Uterus (tissue), 4 donors: ENCODE results near the gene ARSB. TPM values are rescaled to one million over a fixed set of nuclear protein-coding genes. Genes with fewer than 3 reads are reported as not detected.

Experiments
- DNase-seq, 2 donors: peaks; one replicate each; pipeline ENCODE4 v3.0.0-alpha.2; 2019 to 2020
- H3K27ac ChIP-seq, 2 donors: fragments of 200-600 bp; sonication (generic); 1 replicate in 1 of 2; 2 replicates in 1 of 2; pipeline ENCODE4 v1.5.1; 2016 to 2018
- H3K27me3 ChIP-seq, 2 donors: fragments of 200-600 bp; sonication (generic); one replicate each; pipeline ENCODE4 v1.5.1; 2018 to 2019; ENCODE audit warnings: control low read depth in 1 of 2
- H3K36me3 ChIP-seq, 2 donors: fragments of 200-600 bp; sonication (generic); one replicate each; pipeline ENCODE4 v1.5.1; 2019; ENCODE audit warnings: control low read depth in 1 of 2
- H3K4me1 ChIP-seq, 2 donors: fragments of 200-600 bp; sonication (generic); one replicate each; pipeline ENCODE4 v1.5.1; 2018 to 2019; ENCODE audit warnings: control low read depth in 1 of 2
- H3K4me3 ChIP-seq, 2 donors: fragments of 200-600 bp; sonication (generic); 1 replicate in 1 of 2; 2 replicates in 1 of 2; pipeline ENCODE4 v1.5.1; 2018 to 2019; ENCODE audit warnings: mild to moderate bottlenecking in 1 of 2
- H3K9me3 ChIP-seq, 2 donors: fragments of 200-600 bp; sonication (generic); one replicate each; pipeline ENCODE4 v1.5.1; 2019; ENCODE audit warnings: control low read depth in 1 of 2
- POLR2A ChIP-seq, 2 donors: fragments of 450-650 bp; IDR thresholded peaks; one replicate each; pipeline ENCODE4 v1.6.1; 2016; ENCODE audit warnings: antibody characterized with exemption in 2 of 2, mild to moderate bottlenecking in 1 of 2, moderate library complexity in 1 of 2
- intact Hi-C: fragments of 100-400 bp; cut with DNase I; formaldehyde crosslinking; loops from one replicate; pipeline ENCODE4 v1.15.1; 2023; ENCODE audit warnings: low total_unique reads
- total RNA-seq, 4 donors: library from RNA; depleted of rRNA in 3 of 4; stranded (reverse); fragments of >200 nt in 3 of 4; gene quantifications; one replicate each; pipeline versions ENCODE4 v1.1.0 to v1.2.4, GENCODE V29; 2014 to 2023
- TF ChIP-seq, protein P1 (sequence below), 4 experiments: fragments of 200-600 bp in 2 of 4; fragments of 450-650 bp in 2 of 4; sonication (generic) in 2 of 4; IDR thresholded peaks; one replicate each; pipeline ENCODE4 v1.5.1; 2016 to 2019; ENCODE audit warnings: antibody characterized with exemption in 4 of 4, mild to moderate bottlenecking in 2 of 4, moderate library complexity in 1 of 4
- donor health status: DM: yes; HTN: yes; CAD: no.

Gene ARSB
- total RNA-seq, 4 donors from 2014 or later = 10.0 to 22.7 (median 15.1) TPM

DNA sequence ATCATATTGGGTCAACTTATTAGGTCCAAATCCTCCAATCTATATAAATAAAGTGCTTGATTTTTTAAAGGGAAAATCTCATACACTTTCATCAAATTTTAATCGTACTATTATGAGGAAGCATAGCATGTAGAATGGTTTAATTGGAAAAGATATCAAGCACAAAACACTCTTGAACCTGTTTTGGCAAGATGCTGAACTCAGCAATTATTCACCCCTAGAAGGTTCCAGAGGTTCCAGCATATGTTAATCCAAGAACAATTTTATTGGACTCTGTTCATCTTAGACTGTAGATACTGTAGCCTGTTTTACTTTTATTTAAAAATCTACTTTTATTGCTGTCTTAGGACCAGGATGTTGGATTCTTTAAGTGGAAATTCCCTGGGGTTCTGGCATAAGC, 244.1 kb downstream of the ARSB start:
- intact Hi-C loops = no loop called here
- no peak for TF ChIP-seq POLR2A (IDR thresholded peaks at IDR 0.05)
- TF ChIP-seq, protein P1, sequence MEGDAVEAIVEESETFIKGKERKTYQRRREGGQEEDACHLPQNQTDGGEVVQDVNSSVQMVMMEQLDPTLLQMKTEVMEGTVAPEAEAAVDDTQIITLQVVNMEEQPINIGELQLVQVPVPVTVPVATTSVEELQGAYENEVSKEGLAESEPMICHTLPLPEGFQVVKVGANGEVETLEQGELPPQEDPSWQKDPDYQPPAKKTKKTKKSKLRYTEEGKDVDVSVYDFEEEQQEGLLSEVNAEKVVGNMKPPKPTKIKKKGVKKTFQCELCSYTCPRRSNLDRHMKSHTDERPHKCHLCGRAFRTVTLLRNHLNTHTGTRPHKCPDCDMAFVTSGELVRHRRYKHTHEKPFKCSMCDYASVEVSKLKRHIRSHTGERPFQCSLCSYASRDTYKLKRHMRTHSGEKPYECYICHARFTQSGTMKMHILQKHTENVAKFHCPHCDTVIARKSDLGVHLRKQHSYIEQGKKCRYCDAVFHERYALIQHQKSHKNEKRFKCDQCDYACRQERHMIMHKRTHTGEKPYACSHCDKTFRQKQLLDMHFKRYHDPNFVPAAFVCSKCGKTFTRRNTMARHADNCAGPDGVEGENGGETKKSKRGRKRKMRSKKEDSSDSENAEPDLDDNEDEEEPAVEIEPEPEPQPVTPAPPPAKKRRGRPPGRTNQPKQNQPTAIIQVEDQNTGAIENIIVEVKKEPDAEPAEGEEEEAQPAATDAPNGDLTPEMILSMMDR (IDR thresholded peaks at IDR 0.05) = no peak
- DNase-seq = no peak

DNA sequence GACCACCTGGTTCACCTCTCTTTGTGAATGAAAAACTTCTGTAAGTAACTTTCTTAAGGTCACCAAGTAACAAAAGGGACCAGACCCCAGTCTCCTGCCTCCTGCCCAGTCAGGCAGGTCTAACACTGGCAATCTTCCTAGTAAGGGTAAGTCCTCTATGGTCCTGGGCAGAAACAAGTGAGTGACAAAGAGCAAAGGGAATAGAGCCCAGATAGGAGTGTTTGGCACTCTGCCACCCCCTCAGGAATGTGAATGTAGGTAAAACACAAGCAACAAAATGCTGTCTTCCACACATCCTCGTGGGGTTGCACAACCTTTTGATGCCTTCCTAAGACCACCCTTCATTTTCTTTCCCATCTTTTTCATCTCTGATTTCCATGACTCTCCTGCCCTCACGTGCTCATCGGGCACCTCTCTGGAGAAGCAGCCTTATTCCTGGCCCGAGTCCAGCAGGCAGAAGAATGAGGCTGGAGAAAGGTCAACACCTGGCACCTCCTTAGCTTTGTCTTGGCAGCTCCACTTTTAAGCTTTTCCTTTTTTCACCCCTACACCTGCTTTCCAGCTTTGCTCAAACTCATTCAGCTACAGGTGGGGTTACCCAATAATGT, 246.3 kb downstream of the ARSB start:
- Histone ChIP-seq H3K27me3 (no peaks in the 10 kb centered on the region), H3K36me3 (no peaks in the 10 kb centered on the region), H3K4me1 (no peaks in the 10 kb centered on the region), H3K27ac (no peak overlapping the region), H3K9me3 (no peaks in the 10 kb centered on the region), H3K4me3 (no peak overlapping the region)
- TF ChIP-seq, protein P1 (IDR thresholded peaks at IDR 0.05) = no peak
- TF ChIP-seq POLR2A (IDR thresholded peaks at IDR 0.05) = no peak
- intact Hi-C loops = no loop called here
- no peak for DNase-seq

More for the DNA sequence above, 244.1 kb downstream of the ARSB start:
- no peak overlapping the region for H3K27ac ChIP-seq
- no peaks in the 10 kb centered on the region for H3K27me3 ChIP-seq
- no peaks in the 10 kb centered on the region for H3K9me3 ChIP-seq
- H3K4me3 ChIP-seq = no peak overlapping the region
- H3K36me3 ChIP-seq = no peaks in the 10 kb centered on the region
- H3K4me1 ChIP-seq = peaks cover 0 to 7% of the 10 kb centered on the region in 2 donors

DNA sequence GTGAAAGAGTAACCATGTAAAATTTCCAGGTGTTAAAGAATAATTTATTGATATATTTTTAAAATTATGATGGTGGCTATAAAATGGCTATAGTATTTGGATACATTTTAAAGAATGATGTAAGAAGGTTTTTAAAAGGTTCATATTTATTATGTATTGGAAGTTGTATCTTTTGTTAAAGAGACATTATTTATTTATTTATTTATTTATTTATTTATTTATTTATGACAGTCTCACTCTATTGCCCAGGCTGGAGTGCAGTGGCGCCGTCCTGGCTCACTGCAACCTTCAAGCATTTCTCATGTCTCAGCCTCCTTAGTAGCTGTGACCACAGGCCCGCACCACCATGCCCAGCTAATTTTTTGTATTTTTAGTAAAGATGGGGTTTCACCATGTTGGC, 247.0 kb downstream of the ARSB start:
- Histone ChIP-seq H3K9me3 (no peaks in the 10 kb centered on the region), H3K27ac (no peak overlapping the region), H3K27me3 (no peaks in the 10 kb centered on the region), H3K4me3 (no peak overlapping the region), H3K36me3 (no peaks in the 10 kb centered on the region), H3K4me1 (no peaks in the 10 kb centered on the region)
- intact Hi-C loops = no loop called here
- DNase-seq = no peak
- no peak for TF ChIP-seq POLR2A (IDR thresholded peaks at IDR 0.05)

DNA sequence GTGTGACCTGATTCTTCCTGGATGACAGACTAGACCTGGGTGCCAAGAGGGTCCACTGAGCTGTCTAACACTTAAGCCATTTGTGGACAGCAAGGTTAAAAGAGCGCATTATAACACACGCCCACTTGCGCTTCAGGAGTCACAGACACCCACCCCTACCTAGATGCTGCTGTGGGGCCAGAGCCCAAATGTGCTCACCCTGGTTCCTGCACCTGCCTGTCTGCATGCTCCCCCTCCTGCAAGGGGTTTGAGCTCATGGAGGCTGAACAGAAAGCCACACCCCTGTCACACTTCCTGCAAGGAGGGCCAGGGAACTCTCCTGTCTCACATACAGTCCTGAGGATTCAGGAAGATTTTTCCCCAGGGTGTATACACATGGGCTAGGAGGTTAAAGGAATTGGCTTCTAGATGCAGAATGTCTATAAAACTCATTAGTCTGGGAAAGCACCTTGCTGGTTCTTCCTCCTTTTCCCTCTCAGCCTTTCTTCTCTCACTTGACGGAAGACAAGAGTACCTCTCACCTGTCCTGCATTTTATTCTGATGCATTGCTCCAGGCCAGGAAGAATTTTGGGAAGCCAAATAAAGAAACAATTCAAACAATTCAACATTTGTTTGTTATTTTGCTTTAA, 249.2 kb downstream of the ARSB start:
- no peaks in the 10 kb centered on the region for H3K27me3 ChIP-seq
- intact Hi-C loops = no loop called here
- no peak overlapping the region for H3K27ac ChIP-seq
- H3K36me3 ChIP-seq = no peaks in the 10 kb centered on the region
- TF ChIP-seq, protein P1 (IDR thresholded peaks at IDR 0.05) = no peak
- TF ChIP-seq POLR2A (IDR thresholded peaks at IDR 0.05) = no peak
- H3K9me3 ChIP-seq = no peaks in the 10 kb centered on the region
- no peaks in the 10 kb centered on the region for H3K4me1 ChIP-seq
- DNase-seq = no peak
- H3K4me3 ChIP-seq = no peak overlapping the region

DNA sequence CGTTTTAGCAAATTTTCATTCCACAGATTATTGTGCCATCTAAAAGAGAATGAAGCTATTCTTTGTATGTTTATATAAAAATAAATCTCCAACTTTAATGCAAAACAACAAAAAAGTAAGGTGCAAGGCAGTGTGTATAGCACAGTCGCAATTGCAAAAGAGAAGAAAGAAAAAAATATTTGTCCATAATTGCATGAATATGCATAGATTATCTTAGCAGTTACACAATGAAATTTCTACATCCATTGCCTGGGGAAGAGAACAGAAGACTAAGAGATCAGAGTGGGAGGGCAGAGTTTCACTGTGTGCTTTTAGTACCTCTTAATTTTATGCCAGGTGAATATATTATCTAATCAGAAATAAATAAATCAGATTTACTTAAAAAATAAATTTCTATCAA, 250.2 kb downstream of the ARSB start:
- Histone ChIP-seq H3K27me3 (no peaks in the 10 kb centered on the region), H3K4me1 (no peaks in the 10 kb centered on the region), H3K4me3 (no peak overlapping the region), H3K27ac (no peak overlapping the region), H3K36me3 (no peaks in the 10 kb centered on the region), H3K9me3 (no peaks in the 10 kb centered on the region)
- TF ChIP-seq POLR2A (IDR thresholded peaks at IDR 0.05) = no peak
- TF ChIP-seq, protein P1 (IDR thresholded peaks at IDR 0.05) = no peak
- intact Hi-C loops = no loop called here
- DNase-seq = no peak
